Epithelial cell of proximal tubule (primary cell): ENCODE data around the gene TMED3. TPM values are rescaled to one million over a fixed set of nuclear protein-coding genes. Genes with fewer than 3 reads are reported as not detected.
"Not testable (repeated sequence)": the region's sequence is repeated elsewhere in the genome, so short reads cannot be mapped to it uniquely, and the experiment has no call there.

ENCODE experiments used
- DNase-seq: peaks from one replicate; pipeline ENCODE4 v3.0.0-alpha.2; 2011; ENCODE audit warnings: low read depth
- H3K4me3 ChIP-seq: 2 replicates; pipeline ENCODE4 v1.5.1; 2011; ENCODE audit warnings: low read depth, mild to moderate bottlenecking, low read length
- total RNA-seq: library from RNA; depleted of rRNA; stranded (reverse); fragments of >200 nt; gene quantifications from 2 replicates; pipeline ENCODE4 v1.2.3, GENCODE V29; 2015
- TF ChIP-seq, protein P1 (sequence below): conservative IDR thresholded peaks from 2 replicates; pipeline ENCODE4 v1.5.1; 2012; ENCODE audit warnings: low read depth, mild to moderate bottlenecking, low read length

Gene TMED3
- total RNA-seq, 1 donor from 2014 or later: 79.9 TPM

DNA sequence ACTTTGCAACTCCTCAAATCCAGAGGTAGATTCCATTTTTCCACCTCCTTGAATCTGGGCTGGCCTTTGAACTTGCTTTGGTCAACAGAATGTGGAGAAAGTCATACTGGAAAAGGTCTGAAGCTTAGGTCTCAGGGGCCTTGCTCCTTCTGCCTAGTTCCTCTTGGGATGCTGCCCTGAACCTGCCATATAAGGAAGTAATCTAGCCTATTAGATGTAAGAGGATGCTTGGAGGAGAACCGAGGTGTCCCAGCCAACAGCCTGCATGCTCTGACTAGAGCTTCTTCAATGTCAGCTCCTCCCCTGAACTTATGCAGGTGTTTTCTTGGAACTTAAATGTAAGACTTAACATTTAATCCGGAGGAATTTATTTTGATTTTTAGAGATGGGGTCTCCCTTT lies 2.0 kb upstream of the TMED3 start:
- H3K4me3 ChIP-seq: no peak overlapping the region
- TF ChIP-seq, protein P1, sequence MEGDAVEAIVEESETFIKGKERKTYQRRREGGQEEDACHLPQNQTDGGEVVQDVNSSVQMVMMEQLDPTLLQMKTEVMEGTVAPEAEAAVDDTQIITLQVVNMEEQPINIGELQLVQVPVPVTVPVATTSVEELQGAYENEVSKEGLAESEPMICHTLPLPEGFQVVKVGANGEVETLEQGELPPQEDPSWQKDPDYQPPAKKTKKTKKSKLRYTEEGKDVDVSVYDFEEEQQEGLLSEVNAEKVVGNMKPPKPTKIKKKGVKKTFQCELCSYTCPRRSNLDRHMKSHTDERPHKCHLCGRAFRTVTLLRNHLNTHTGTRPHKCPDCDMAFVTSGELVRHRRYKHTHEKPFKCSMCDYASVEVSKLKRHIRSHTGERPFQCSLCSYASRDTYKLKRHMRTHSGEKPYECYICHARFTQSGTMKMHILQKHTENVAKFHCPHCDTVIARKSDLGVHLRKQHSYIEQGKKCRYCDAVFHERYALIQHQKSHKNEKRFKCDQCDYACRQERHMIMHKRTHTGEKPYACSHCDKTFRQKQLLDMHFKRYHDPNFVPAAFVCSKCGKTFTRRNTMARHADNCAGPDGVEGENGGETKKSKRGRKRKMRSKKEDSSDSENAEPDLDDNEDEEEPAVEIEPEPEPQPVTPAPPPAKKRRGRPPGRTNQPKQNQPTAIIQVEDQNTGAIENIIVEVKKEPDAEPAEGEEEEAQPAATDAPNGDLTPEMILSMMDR: no peak
- no peak for DNase-seq

DNA sequence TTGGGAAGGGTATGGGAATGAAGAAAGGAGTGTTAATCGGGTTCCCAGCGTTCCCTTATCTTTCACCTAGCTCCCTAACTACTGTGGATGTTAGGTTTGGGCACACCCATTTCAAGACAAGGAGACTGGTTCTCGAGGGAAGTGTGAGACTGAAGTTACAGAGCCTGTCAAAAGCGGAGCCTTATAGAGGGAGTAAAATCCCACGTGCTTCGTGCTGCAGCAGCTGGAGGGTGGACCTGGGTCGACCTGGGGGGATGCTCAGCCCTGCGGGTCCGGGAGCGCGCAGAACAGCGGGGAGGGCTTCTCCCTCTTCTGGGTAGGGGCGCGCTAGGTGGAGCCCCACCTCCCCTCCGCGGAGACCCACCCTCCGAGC lies 314 bp upstream of the TMED3 start:
- DNase-seq: no peak
- peak overlapping the region; percentile 67 for H3K4me3 ChIP-seq
- TF ChIP-seq, protein P1: no peak

DNA sequence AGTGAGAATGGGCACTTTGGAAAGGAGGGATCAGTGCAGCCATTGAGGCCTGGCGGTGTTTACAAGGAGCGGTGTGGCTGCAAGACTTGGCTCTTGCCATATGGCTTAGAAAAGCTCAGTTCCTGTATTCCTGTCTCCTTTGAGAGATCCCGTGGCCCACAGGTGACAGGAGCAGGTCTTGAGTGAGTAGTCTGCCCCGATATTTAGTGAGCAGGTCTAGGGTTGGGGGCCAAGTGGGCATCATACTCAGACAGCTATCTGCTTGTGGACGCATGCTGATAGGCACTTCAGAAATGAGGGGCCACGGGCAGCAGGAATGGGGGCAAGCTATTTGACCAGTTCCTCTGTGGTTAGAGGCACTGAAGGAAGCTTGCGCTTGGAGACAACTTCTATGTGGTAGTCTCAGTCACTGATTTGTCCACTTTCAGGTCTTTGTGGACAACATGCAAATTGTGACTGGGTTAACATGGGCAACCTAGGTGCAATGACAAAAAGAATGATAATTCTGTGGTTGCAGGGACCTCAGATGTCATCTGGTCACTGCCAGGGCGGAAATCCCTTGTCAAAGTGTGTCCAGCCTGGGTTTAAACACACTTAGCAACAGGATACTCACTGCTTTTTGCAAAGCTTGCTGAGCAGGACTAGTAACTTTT lies 1.1 kb downstream of the TMED3 start:
- DNase-seq: no peak
- peak overlapping the region; percentile 67 for H3K4me3 ChIP-seq

DNA sequence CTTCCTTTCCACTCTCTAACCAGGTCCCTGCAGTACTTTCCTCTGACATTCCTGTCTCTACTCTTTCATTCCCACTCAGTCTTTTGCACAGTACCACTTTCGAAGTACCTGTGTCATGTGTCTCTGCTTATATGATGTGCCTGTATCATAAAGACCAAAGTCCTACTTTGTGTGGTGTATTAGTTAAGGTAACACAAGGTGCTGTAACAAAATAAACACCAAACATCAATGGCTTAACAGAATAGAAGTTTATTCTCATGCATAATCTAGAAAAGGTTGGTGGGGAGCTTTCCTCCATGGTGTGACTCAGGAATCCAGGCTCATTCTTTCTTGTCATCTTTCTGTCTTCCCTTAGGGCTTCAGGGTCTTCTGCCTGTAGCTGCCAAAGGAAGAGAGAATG lies 3.3 kb downstream of the TMED3 start:
- TF ChIP-seq, protein P1: no peak
- no peak for DNase-seq
- no peak overlapping the region for H3K4me3 ChIP-seq

More for the DNA sequence above, 1.1 kb downstream of the TMED3 start:
- TF ChIP-seq, protein P1: no peak

DNA sequence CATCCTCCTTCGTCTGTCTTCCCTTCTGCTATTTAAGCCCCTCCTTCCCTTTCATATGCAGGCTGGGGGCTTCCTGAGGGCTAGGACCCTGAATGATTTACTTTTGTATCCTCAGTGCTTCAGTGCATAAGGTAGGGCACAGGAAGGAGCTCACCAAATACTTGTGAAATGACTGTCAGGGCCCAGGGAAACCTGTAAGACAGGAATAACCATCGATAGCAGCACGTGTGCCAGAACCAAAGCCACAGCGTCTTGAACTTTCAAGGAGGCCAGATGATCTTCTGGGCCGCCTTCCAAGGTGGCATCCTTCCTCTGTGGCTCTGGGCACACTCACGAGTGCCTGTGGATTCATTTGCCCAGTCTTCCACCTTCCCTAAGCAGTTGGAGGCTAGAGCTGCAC lies 3.9 kb downstream of the TMED3 start:
- DNase-seq: no peak
- no peak overlapping the region for H3K4me3 ChIP-seq
- TF ChIP-seq, protein P1: no peak

DNA sequence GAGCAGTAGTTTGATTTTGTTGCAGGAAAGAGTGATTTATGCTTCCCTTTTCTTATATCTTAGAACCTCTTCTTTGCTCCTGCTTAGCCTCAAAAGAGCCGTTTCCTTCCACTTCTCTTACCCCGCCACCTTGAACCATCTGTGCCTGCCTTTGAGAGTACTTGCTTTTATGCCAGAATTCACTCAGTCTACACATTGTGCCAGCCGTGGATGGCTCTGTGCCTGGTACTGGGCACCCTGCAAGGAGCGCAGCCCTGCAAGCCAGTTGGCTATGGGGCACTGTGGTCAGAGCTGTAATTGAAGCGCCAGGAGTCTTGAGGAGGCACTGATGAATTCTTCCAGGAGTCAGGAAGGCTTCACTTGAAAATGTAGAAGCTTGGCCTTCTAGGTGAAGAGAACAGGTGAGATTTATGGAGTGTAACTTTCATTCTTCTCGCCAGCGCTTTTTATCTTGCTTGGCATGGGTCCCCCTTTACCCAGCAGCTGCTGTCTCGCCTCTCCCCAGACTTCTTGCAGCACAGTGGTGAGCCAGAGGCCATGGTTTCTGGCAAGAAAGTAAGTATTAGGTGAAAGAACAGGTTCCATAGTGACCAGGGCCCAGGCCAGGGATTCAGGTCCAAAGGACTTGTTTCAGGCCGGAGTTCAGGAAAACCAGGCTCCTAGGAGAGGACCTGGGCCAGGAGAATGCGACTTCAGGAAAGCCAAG lies 4.9 kb downstream of the TMED3 start:
- DNase-seq: no peak
- no peak overlapping the region for H3K4me3 ChIP-seq
- TF ChIP-seq, protein P1: no peak

DNA sequence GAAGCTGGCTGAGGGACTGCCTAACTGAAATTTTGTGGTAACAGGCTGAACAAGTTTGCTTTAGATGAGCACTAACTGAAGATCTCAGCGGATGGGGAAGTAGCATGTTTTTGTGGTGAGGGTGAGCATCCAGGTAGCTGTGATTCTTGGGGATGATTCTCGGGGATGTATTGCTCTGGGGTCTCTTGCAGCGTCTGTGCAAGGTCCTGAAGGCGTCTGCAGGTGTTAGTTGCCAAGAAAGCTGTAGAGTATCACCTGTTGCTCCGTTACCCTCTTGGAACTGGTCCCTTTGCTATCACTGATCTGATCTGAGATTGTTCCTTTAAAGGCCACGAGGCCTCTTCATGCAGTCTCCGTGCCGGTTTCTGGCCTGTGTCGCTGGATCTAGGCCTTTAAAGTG lies 6.0 kb downstream of the TMED3 start:
- TF ChIP-seq, protein P1: no peak
- H3K4me3 ChIP-seq: no peak overlapping the region
- no peak for DNase-seq

DNA sequence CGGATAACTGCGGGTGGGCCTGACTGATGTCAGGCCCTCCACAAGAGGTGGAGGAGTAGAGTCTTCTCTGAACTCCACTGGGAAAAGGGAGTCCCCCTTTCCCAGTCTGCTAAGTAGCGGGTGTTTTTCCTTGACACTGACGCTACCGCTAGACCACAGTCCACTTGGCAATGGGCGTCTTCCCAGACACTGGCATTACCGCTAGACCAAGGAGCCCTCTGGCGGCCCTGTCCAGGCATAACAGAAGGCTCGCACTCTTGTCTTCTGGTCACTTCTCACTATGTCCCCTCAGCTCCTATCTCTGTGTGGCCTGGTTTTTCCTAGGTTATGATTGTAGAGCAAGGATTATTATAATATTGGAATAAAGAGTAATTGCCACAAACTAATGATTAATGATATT lies 9.1 kb downstream of the TMED3 start:
- DNase-seq, H3K4me3 ChIP-seq: not testable (repeated sequence)
